ENCODE measurements around the gene MARK4. TPM values are rescaled to one million over a fixed set of nuclear protein-coding genes. Genes with fewer than 3 reads are reported as not detected.

MARK4 gene
- 17.0 TPM for polyA plus RNA-seq (2013)

- Histone ChIP-seq H3K27ac (ENCODE audit: insufficient read depth in 1 of 2, low read depth in 1 of 2, low read length in 2 of 2, poor library complexity in 1 of 2, severe bottlenecking in 2 of 2) (peak within 1 kb of the TSS; percentile 50 to 76), H3K9me3 (ENCODE audit: control extremely low read depth in 1 of 5, control insufficient read depth in 4 of 5, insufficient read depth in 2 of 5, low read depth in 1 of 5, low read length in 4 of 5) (no peaks in the 10 kb centered on the region), H3K36me3 (ENCODE audit: control insufficient read depth in 4 of 4, insufficient read depth in 4 of 4, low read length in 3 of 4) (peaks cover 0 to 3% (median 0%) of the 10 kb centered on the region in 4 experiments), H3K4me3 (ENCODE audit: control insufficient read depth in 1 of 7, extremely low read depth in 1 of 7, insufficient read depth in 4 of 7, low read depth in 2 of 7, low read length in 6 of 7) (peak within 1 kb of the TSS; percentile 64 to 88 (median 82)), H3K4me1 (ENCODE audit: control extremely low read depth in 1 of 4, control insufficient read depth in 4 of 4, insufficient read depth in 4 of 4, low read length in 3 of 4) (peaks cover 2 to 37% (median 33%) of the 10 kb centered on the region in 4 experiments), H3K27me3 (replicated peaks in 2 of 5; ENCODE audit: control insufficient read depth in 4 of 5, insufficient read depth in 5 of 5, low read length in 4 of 5) (no peaks in the 10 kb centered on the region)
- POLR2A ChIA-PET, result no interaction called here
- DNase-seq, result peak; percentile 44 to 69 (median 65)
- WGBS (ENCODE audit: insufficient coverage), result 4% methylated on average over 11 of the region's 58 CpGs
- CTCF ChIA-PET, result no interaction called here
These were observed at the start of gene MARK4 for GRCh38 chr19:45250832-45251451. TSS of gene MARK4 (plus strand) at chr19:45251271. CDS start at chr19:45251589, 318 bp downstream.

- no peak overlapping the region for H3K4me3 ChIP-seq (ENCODE audit: control insufficient read depth in 1 of 7, extremely low read depth in 1 of 7, insufficient read depth in 4 of 7, low read depth in 2 of 7, low read length in 6 of 7)
These were observed 48.4 kb upstream of the MARK4 start for GRCh38 chr19:45202637-45203036.

GRCh38 chr19:45205810-45206209 is 45.3 kb upstream of the MARK4 start:
- Histone ChIP-seq H3K4me1 (ENCODE audit: control extremely low read depth in 1 of 4, control insufficient read depth in 4 of 4, insufficient read depth in 4 of 4, low read length in 3 of 4) (peaks cover 0 to 4% (median 4%) of the 10 kb centered on the region in 4 experiments), H3K27ac (ENCODE audit: insufficient read depth in 1 of 2, low read depth in 1 of 2, low read length in 2 of 2, poor library complexity in 1 of 2, severe bottlenecking in 2 of 2) (no peak overlapping the region), H3K27me3 (replicated peaks in 2 of 5; ENCODE audit: control insufficient read depth in 4 of 5, insufficient read depth in 5 of 5, low read length in 4 of 5) (no peaks in the 10 kb centered on the region), H3K4me3 (ENCODE audit: control insufficient read depth in 1 of 7, extremely low read depth in 1 of 7, insufficient read depth in 4 of 7, low read depth in 2 of 7, low read length in 6 of 7) (no peak overlapping the region), H3K36me3 (ENCODE audit: control insufficient read depth in 4 of 4, insufficient read depth in 4 of 4, low read length in 3 of 4) (no peaks in the 10 kb centered on the region), H3K9me3 (ENCODE audit: control extremely low read depth in 1 of 5, control insufficient read depth in 4 of 5, insufficient read depth in 2 of 5, low read depth in 1 of 5, low read length in 4 of 5) (no peaks in the 10 kb centered on the region)
- CTCF ChIA-PET, result no interaction called here
- DNase-seq, result no peak
- 93% methylated on average over 3 of the region's 12 CpGs for whole genome bisulfite sequencing (ENCODE audit: insufficient coverage)
- POLR2A ChIA-PET, result interaction anchor here (0.7 kb wide), 1 partner anchor 130 kb away, joined by 4 read pairs; no protein-coding TSS in a partner anchor

More at GRCh38 chr19:45202637-45203036, 48.4 kb upstream of the MARK4 start:
- ChIA-PET CTCF (interaction anchor here (1.1 to 4.4 kb wide), 2 partner anchors 76 to 137 kb away, joined by 3 to 19 read pairs; partner anchors contain the start of gene KLC3), POLR2A (no interaction called here)
- Histone ChIP-seq H3K9me3 (ENCODE audit: control extremely low read depth in 1 of 5, control insufficient read depth in 4 of 5, insufficient read depth in 2 of 5, low read depth in 1 of 5, low read length in 4 of 5) (no peaks in the 10 kb centered on the region), H3K27ac (ENCODE audit: insufficient read depth in 1 of 2, low read depth in 1 of 2, low read length in 2 of 2, poor library complexity in 1 of 2, severe bottlenecking in 2 of 2) (no peak overlapping the region), H3K27me3 (replicated peaks in 2 of 5; ENCODE audit: control insufficient read depth in 4 of 5, insufficient read depth in 5 of 5, low read length in 4 of 5) (peaks cover 0 to 3% (median 0%) of the 10 kb centered on the region in 5 experiments), H3K4me1 (ENCODE audit: control extremely low read depth in 1 of 4, control insufficient read depth in 4 of 4, insufficient read depth in 4 of 4, low read length in 3 of 4) (no peaks in the 10 kb centered on the region), H3K36me3 (ENCODE audit: control insufficient read depth in 4 of 4, insufficient read depth in 4 of 4, low read length in 3 of 4) (no peaks in the 10 kb centered on the region)
- no peak for DNase-seq
- WGBS (ENCODE audit: insufficient coverage), result 96% methylated on average over 6 of the region's 6 CpGs

GRCh38 chr19:45206328-45206727 is 44.7 kb upstream of the MARK4 start:
- Histone ChIP-seq H3K27me3 (replicated peaks in 2 of 5; ENCODE audit: control insufficient read depth in 4 of 5, insufficient read depth in 5 of 5, low read length in 4 of 5) (no peaks in the 10 kb centered on the region), H3K4me1 (ENCODE audit: control extremely low read depth in 1 of 4, control insufficient read depth in 4 of 4, insufficient read depth in 4 of 4, low read length in 3 of 4) (peaks cover 0 to 10% (median 9%) of the 10 kb centered on the region in 4 experiments), H3K4me3 (ENCODE audit: control insufficient read depth in 1 of 7, extremely low read depth in 1 of 7, insufficient read depth in 4 of 7, low read depth in 2 of 7, low read length in 6 of 7) (no peak overlapping the region), H3K36me3 (ENCODE audit: control insufficient read depth in 4 of 4, insufficient read depth in 4 of 4, low read length in 3 of 4) (no peaks in the 10 kb centered on the region), H3K9me3 (ENCODE audit: control extremely low read depth in 1 of 5, control insufficient read depth in 4 of 5, insufficient read depth in 2 of 5, low read depth in 1 of 5, low read length in 4 of 5) (no peaks in the 10 kb centered on the region), H3K27ac (ENCODE audit: insufficient read depth in 1 of 2, low read depth in 1 of 2, low read length in 2 of 2, poor library complexity in 1 of 2, severe bottlenecking in 2 of 2) (no peak overlapping the region)
- no peak for DNase-seq
- ChIA-PET CTCF (no interaction called here), POLR2A (interaction anchor here (0.7 kb wide), 1 partner anchor 130 kb away, joined by 4 read pairs; no protein-coding TSS in a partner anchor)
- 100% methylated on average over 1 of the region's 3 CpGs for WGBS (ENCODE audit: insufficient coverage)

GRCh38 chr19:45211751-45212381 is 39.2 kb upstream of the MARK4 start:
- CTCF ChIA-PET, result interaction anchor here (0.8 to 1.5 kb wide), 2 partner anchors 11 to 127 kb away, joined by 4 to 5 read pairs; no protein-coding TSS in a partner anchor
- Histone ChIP-seq H3K4me3 (ENCODE audit: control insufficient read depth in 1 of 7, extremely low read depth in 1 of 7, insufficient read depth in 4 of 7, low read depth in 2 of 7, low read length in 6 of 7) (peak overlapping the region in 4 of 7 experiments; percentile 33 to 59 (median 42)), H3K36me3 (ENCODE audit: control insufficient read depth in 4 of 4, insufficient read depth in 4 of 4, low read length in 3 of 4) (no peaks in the 10 kb centered on the region)

GRCh38 chr19:45213031-45213430 is 38.0 kb upstream of the MARK4 start:
- Histone ChIP-seq H3K4me1 (ENCODE audit: control extremely low read depth in 1 of 4, control insufficient read depth in 4 of 4, insufficient read depth in 4 of 4, low read length in 3 of 4) (peaks cover 0 to 33% (median 26%) of the 10 kb centered on the region in 4 experiments), H3K36me3 (ENCODE audit: control insufficient read depth in 4 of 4, insufficient read depth in 4 of 4, low read length in 3 of 4) (no peaks in the 10 kb centered on the region), H3K27ac (ENCODE audit: insufficient read depth in 1 of 2, low read depth in 1 of 2, low read length in 2 of 2, poor library complexity in 1 of 2, severe bottlenecking in 2 of 2) (no peak overlapping the region), H3K27me3 (replicated peaks in 2 of 5; ENCODE audit: control insufficient read depth in 4 of 5, insufficient read depth in 5 of 5, low read length in 4 of 5) (peaks cover 0 to 30% (median 20%) of the 10 kb centered on the region in 5 experiments), H3K9me3 (ENCODE audit: control extremely low read depth in 1 of 5, control insufficient read depth in 4 of 5, insufficient read depth in 2 of 5, low read depth in 1 of 5, low read length in 4 of 5) (no peaks in the 10 kb centered on the region), H3K4me3 (ENCODE audit: control insufficient read depth in 1 of 7, extremely low read depth in 1 of 7, insufficient read depth in 4 of 7, low read depth in 2 of 7, low read length in 6 of 7) (no peak overlapping the region)
- DNase-seq, result no peak
- CTCF ChIA-PET, result interaction anchor here (1.3 to 1.5 kb wide), 2 partner anchors 9 to 12 kb away, joined by 4 to 5 read pairs; no protein-coding TSS in a partner anchor
- WGBS (ENCODE audit: insufficient coverage), result 98% methylated on average over 21 of the region's 23 CpGs
- POLR2A ChIA-PET, result no interaction called here

More at GRCh38 chr19:45211751-45212381, 39.2 kb upstream of the MARK4 start:
- POLR2A ChIA-PET, result no interaction called here
- peaks cover 0 to 28% (median 23%) of the 10 kb centered on the region in 4 experiments for H3K4me1 ChIP-seq (ENCODE audit: control extremely low read depth in 1 of 4, control insufficient read depth in 4 of 4, insufficient read depth in 4 of 4, low read length in 3 of 4)
- DNase-seq, result peak in 2 of 3 donors; percentile 28 to 43
- no peak overlapping the region for H3K27ac ChIP-seq (ENCODE audit: insufficient read depth in 1 of 2, low read depth in 1 of 2, low read length in 2 of 2, poor library complexity in 1 of 2, severe bottlenecking in 2 of 2)
- WGBS (ENCODE audit: insufficient coverage), result 0% methylated on average over 8 of the region's 17 CpGs
- no peaks in the 10 kb centered on the region for H3K9me3 ChIP-seq (ENCODE audit: control extremely low read depth in 1 of 5, control insufficient read depth in 4 of 5, insufficient read depth in 2 of 5, low read depth in 1 of 5, low read length in 4 of 5)
- H3K27me3 ChIP-seq (replicated peaks in 2 of 5; ENCODE audit: control insufficient read depth in 4 of 5, insufficient read depth in 5 of 5, low read length in 4 of 5), result peaks cover 0 to 18% (median 14%) of the 10 kb centered on the region in 5 experiments
